Measurements from ENCODE around the gene FOSL1.

DNA sequence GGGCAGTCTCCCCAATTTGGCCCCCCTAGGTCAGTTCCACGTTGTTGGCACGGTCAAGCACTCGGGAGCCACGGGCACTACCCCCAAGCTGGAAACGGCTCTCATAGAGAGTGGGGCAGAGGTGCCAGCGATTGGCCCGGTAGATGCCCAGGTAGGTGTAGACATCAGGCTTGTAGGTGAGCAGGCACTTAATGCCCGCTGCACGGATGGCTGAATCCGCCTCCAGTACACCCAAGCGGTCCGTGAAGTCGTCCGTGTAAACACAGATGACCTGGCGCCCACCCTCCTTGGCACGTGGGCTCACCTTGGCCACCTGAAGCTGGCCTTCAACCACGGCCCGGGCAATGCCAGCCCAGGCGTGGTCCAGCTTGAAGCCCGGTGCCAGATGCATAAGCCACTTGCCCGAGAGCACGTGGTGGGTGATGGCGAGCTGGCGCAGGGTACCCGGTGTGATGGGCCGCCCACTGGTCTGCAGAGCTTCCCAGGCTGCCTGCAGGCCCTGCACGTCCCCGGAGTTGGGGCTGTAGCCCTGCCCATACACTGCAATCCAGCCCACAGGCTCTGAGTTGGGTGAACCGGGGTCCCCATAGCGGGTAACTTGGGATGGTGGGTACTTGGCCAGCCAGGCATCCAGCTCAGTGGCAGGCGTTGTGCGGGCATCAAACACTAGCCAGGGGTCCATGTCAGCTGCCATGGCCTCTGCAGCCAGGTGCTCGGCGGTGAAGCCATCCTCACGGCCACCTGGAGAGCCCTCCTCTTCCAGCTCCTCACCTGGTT, 17.4 kb upstream of the FOSL1 start:
- TF ChIP-seq, protein P1, sequence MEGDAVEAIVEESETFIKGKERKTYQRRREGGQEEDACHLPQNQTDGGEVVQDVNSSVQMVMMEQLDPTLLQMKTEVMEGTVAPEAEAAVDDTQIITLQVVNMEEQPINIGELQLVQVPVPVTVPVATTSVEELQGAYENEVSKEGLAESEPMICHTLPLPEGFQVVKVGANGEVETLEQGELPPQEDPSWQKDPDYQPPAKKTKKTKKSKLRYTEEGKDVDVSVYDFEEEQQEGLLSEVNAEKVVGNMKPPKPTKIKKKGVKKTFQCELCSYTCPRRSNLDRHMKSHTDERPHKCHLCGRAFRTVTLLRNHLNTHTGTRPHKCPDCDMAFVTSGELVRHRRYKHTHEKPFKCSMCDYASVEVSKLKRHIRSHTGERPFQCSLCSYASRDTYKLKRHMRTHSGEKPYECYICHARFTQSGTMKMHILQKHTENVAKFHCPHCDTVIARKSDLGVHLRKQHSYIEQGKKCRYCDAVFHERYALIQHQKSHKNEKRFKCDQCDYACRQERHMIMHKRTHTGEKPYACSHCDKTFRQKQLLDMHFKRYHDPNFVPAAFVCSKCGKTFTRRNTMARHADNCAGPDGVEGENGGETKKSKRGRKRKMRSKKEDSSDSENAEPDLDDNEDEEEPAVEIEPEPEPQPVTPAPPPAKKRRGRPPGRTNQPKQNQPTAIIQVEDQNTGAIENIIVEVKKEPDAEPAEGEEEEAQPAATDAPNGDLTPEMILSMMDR (IDR thresholded peaks at IDR 0.05), result no peak
- TF ChIP-seq EP300 (IDR thresholded peaks at IDR 0.05) (no peak), POLR2A (IDR thresholded peaks at IDR 0.05) (no peak)

Measured in tibial nerve (tissue), 4 donors.